SK-N-SH treated with all-trans-retinoic acid at 6 μM for 48 hours (cell line): ENCODE measurements around the gene DNAH3.
"Not testable (repeated sequence)": the region's sequence is repeated elsewhere in the genome, so short reads cannot be mapped to it uniquely, and the experiment has no call there.

Experiments used
- ATAC-seq: fragments of 200-7000 bp; cut with Tn5 transposase; 3 replicates; pipeline ENCODE4 v1.9.1; 2020; ENCODE audit warnings: mild to moderate bottlenecking, moderate library complexity
- ARNTL ChIP-seq: fragments of 450-650 bp; formaldehyde crosslinking; IDR thresholded peaks from 2 replicates; pipeline ENCODE4 v1.5.0; 2020; ENCODE audit warnings: low read depth, mild to moderate bottlenecking, moderate library complexity, borderline replicate concordance
- BACH2 ChIP-seq: fragments of 250-450 bp; sonication (Bioruptor Pico); IDR thresholded peaks from 2 replicates; pipeline ENCODE4 v1.9.0; 2021; ENCODE audit warnings: mild to moderate bottlenecking, borderline replicate concordance
- CSDC2 ChIP-seq: fragments of 250-450 bp; sonication (Bioruptor Pico); IDR thresholded peaks from 2 replicates; pipeline ENCODE4 v1.5.0; 2020; ENCODE audit warnings: mild to moderate bottlenecking, moderate library complexity
- CSRNP3 ChIP-seq: fragments of 250-450 bp; sonication (Bioruptor Pico); IDR thresholded peaks from 2 replicates; pipeline ENCODE4 v1.5.1; 2021; ENCODE audit warnings: mild to moderate bottlenecking, moderate library complexity
- ESRRG ChIP-seq: fragments of 250-450 bp; sonication (Bioruptor Pico); IDR thresholded peaks from 2 replicates; pipeline ENCODE4 v1.6.1; 2021; ENCODE audit warnings: mild to moderate bottlenecking
- GLIS3 ChIP-seq: fragments of 250-450 bp; sonication (Bioruptor Pico); IDR thresholded peaks from 2 replicates; pipeline ENCODE4 v1.5.0; 2020; ENCODE audit warnings: mild to moderate bottlenecking, moderate library complexity
- ISL1 ChIP-seq: fragments of 250-450 bp; sonication (Bioruptor Pico); IDR thresholded peaks from 2 replicates; pipeline ENCODE4 v2.1.2; 2022; ENCODE audit warnings: mild to moderate bottlenecking, moderate library complexity
- POU6F1 ChIP-seq: fragments of 250-450 bp; sonication (Bioruptor Pico); IDR thresholded peaks from 2 replicates; pipeline ENCODE4 v1.8.0; 2021; ENCODE audit warnings: low read depth, mild to moderate bottlenecking, moderate library complexity, borderline replicate concordance
- RARB ChIP-seq: fragments of 250-450 bp; sonication (Bioruptor Pico); IDR thresholded peaks from 2 replicates; pipeline ENCODE4 v1.8.0; 2021; ENCODE audit warnings: mild to moderate bottlenecking, moderate library complexity
- TSHZ2 ChIP-seq: fragments of 250-450 bp; sonication (Bioruptor Pico); IDR thresholded peaks from 2 replicates; pipeline ENCODE4 v1.5.0; 2020; ENCODE audit warnings: mild to moderate bottlenecking, moderate library complexity
- ZC3H10 ChIP-seq: fragments of 250-450 bp; sonication (Bioruptor Pico); IDR thresholded peaks from 2 replicates; pipeline ENCODE4 v1.5.1; 2021; ENCODE audit warnings: mild to moderate bottlenecking, moderate library complexity
- ZFP3 ChIP-seq: fragments of 250-450 bp; sonication (Bioruptor Pico); IDR thresholded peaks from 2 replicates; pipeline ENCODE4 v1.5.0; 2020; ENCODE audit warnings: mild to moderate bottlenecking, moderate library complexity
- ZNF565 ChIP-seq: fragments of 450-650 bp; formaldehyde crosslinking; conservative IDR thresholded peaks from 2 replicates; pipeline ENCODE4 v1.5.0; 2020; ENCODE audit warnings: low read depth, mild to moderate bottlenecking, moderate library complexity
- TF ChIP-seq, protein P1 (sequence below): fragments of 250-450 bp; sonication (Bioruptor Pico); IDR thresholded peaks from 2 replicates; pipeline ENCODE4 v1.8.0; 2020; ENCODE audit warnings: mild to moderate bottlenecking, moderate library complexity, borderline replicate concordance

DNAH3 gene

GRCh38 chr16:21150375-21151001 lies at the start of gene DNAH3:
Gene DNAH3, minus strand, starts transcription at chr16:21150846. Its CDS starts 527 bp downstream, at chr16:21150319.
- no peak for TF ChIP-seq ZFP3 (CRISPR knock-in tag)
- peak; percentile 74 for ATAC-seq

DNA sequence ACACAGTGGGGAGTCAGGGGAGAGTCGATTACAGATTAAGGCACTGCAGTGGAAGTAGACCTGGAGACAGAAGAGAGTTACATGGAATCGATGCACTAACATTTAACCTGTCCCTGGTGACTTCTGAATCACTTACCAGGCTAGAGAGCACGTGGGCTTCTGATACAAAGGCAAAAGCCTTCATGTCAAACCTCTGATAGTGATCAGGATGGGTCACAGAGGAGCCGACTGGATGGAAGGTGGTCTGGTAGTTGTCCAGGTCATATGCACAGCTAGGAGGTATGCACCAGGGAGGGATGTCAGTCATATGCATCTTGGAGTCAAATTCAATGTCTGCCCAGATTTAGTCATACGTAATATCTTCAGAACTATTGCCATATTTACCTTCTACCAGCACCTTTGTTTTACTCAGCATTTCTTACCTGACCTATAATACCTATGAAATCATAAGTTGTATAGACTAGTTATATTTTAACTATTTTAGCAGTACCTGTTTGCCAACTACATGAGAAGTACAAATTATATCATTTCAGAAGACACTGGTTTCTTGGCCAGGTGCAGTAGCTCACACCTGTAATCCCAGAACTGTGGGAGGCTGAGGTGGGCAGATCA lies 49.1 kb upstream of the DNAH3 start:
- ATAC-seq = no peak
- TF ChIP-seq ESRRG (CRISPR knock-in tag) (no peak), CSRNP3 (CRISPR knock-in tag) (no peak), ISL1 (no peak), CSDC2 (CRISPR knock-in tag) (no peak), GLIS3 (CRISPR knock-in tag) (no peak), POU6F1 (CRISPR knock-in tag) (no peak), TSHZ2 (CRISPR knock-in tag) (no peak), RARB (CRISPR knock-in tag) (no peak), ZC3H10 (CRISPR knock-in tag) (no peak), ARNTL (no peak)
- TF ChIP-seq, protein P1, sequence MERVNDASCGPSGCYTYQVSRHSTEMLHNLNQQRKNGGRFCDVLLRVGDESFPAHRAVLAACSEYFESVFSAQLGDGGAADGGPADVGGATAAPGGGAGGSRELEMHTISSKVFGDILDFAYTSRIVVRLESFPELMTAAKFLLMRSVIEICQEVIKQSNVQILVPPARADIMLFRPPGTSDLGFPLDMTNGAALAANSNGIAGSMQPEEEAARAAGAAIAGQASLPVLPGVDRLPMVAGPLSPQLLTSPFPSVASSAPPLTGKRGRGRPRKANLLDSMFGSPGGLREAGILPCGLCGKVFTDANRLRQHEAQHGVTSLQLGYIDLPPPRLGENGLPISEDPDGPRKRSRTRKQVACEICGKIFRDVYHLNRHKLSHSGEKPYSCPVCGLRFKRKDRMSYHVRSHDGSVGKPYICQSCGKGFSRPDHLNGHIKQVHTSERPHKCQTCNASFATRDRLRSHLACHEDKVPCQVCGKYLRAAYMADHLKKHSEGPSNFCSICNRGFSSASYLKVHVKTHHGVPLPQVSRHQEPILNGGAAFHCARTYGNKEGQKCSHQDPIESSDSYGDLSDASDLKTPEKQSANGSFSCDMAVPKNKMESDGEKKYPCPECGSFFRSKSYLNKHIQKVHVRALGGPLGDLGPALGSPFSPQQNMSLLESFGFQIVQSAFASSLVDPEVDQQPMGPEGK = no peak

GRCh38 chr16:21197621-21198020 lies 47.0 kb upstream of the DNAH3 start:
- no peak for ATAC-seq
- TF ChIP-seq ZC3H10 (CRISPR knock-in tag) (no peak), TSHZ2 (CRISPR knock-in tag) (no peak), ARNTL (no peak), ZNF565 (no peak), ZFP3 (CRISPR knock-in tag) (no peak), BACH2 (no peak), CSDC2 (CRISPR knock-in tag) (no peak), ISL1 (no peak)

- TF ChIP-seq, protein P1 = no peak
- ATAC-seq = no peak
Observed at GRCh38 chr16:21197112-21197511, 46.5 kb upstream of the DNAH3 start.

GRCh38 chr16:21195330-21195729 lies 44.7 kb upstream of the DNAH3 start:
- ATAC-seq = not testable (repeated sequence)
